ENCODE data around the gene RIT1.

RIT1 gene

DNA sequence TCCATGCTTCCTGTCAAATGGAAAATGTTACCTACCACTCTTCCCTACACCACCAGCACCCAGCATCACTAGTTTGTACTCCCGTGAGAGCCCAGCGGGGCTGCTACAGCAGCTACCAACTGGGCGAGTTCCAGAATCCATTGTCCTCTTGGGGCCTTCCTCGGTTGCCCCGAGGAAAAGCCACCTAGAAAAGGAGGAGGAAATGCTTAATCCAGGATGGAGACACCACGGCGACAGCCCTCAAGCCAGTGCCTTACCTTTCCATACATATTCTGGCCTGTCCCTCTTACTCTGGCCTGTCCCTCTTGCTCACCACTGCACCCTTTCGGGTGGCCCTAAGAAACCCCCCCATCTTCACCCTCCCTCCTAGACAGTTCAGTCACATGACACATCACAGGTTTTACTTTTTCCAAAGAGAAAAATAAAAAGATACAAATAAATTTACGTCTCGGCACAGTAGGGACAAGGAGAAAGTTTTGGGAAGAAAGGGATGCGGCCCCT, 478 bp downstream of the RIT1 start:
- Histone ChIP-seq H3K4me3 (replicated peaks; ENCODE audit: insufficient read depth, low read length) (peak overlapping the region; percentile 58), H3K27ac (replicated peaks) (peak overlapping the region; percentile 65), H3K27me3 (ENCODE audit: insufficient read depth, poor library complexity, severe bottlenecking) (no peaks in the 10 kb centered on the region)
- TF ChIP-seq, protein P1, sequence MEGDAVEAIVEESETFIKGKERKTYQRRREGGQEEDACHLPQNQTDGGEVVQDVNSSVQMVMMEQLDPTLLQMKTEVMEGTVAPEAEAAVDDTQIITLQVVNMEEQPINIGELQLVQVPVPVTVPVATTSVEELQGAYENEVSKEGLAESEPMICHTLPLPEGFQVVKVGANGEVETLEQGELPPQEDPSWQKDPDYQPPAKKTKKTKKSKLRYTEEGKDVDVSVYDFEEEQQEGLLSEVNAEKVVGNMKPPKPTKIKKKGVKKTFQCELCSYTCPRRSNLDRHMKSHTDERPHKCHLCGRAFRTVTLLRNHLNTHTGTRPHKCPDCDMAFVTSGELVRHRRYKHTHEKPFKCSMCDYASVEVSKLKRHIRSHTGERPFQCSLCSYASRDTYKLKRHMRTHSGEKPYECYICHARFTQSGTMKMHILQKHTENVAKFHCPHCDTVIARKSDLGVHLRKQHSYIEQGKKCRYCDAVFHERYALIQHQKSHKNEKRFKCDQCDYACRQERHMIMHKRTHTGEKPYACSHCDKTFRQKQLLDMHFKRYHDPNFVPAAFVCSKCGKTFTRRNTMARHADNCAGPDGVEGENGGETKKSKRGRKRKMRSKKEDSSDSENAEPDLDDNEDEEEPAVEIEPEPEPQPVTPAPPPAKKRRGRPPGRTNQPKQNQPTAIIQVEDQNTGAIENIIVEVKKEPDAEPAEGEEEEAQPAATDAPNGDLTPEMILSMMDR (IDR thresholded peaks at IDR 0.05; ENCODE audit: insufficient read depth, low read length): no peak
- TF ChIP-seq, protein P2, sequence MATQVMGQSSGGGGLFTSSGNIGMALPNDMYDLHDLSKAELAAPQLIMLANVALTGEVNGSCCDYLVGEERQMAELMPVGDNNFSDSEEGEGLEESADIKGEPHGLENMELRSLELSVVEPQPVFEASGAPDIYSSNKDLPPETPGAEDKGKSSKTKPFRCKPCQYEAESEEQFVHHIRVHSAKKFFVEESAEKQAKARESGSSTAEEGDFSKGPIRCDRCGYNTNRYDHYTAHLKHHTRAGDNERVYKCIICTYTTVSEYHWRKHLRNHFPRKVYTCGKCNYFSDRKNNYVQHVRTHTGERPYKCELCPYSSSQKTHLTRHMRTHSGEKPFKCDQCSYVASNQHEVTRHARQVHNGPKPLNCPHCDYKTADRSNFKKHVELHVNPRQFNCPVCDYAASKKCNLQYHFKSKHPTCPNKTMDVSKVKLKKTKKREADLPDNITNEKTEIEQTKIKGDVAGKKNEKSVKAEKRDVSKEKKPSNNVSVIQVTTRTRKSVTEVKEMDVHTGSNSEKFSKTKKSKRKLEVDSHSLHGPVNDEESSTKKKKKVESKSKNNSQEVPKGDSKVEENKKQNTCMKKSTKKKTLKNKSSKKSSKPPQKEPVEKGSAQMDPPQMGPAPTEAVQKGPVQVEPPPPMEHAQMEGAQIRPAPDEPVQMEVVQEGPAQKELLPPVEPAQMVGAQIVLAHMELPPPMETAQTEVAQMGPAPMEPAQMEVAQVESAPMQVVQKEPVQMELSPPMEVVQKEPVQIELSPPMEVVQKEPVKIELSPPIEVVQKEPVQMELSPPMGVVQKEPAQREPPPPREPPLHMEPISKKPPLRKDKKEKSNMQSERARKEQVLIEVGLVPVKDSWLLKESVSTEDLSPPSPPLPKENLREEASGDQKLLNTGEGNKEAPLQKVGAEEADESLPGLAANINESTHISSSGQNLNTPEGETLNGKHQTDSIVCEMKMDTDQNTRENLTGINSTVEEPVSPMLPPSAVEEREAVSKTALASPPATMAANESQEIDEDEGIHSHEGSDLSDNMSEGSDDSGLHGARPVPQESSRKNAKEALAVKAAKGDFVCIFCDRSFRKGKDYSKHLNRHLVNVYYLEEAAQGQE (IDR thresholded peaks at IDR 0.05; ENCODE audit: insufficient replicate concordance, low read depth): no peak
- no peak for TF ChIP-seq GABPA (IDR thresholded peaks at IDR 0.05; ENCODE audit: low read depth)
- no peak for TF ChIP-seq POLR2AphosphoS5 (IDR thresholded peaks at IDR 0.05; ENCODE audit: low read depth)
- no peak for TF ChIP-seq SPI1 (IDR thresholded peaks at IDR 0.05; ENCODE audit: borderline replicate concordance, low read depth)
- DNase-seq (ENCODE audit: low read depth in 1 of 2, low spot score in 1 of 2): peak in 1 of 2 experiments; percentile 7

DNA sequence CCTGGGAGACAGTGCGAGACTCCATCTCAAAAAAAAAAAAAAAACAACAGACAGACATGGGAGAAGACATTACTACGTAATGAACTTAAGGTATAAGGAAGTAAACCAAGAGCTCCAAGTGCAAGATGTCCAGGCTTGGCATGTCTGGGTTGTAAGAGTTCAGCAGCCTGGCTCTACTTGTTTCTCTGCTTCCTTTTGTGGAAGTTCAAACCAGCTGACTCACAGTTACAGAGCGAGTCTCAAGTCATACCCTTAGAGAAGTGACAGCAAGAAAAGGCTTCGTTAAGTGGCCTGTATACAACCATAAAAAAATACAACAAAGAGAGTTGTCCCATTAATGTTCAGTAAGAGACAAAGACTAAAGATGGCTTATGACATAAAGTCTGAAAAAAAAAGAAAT, 1.3 kb downstream of the RIT1 start:
- no peaks in the 10 kb centered on the region for H3K27me3 ChIP-seq (ENCODE audit: insufficient read depth, poor library complexity, severe bottlenecking)
- no peak overlapping the region for H3K4me3 ChIP-seq (replicated peaks; ENCODE audit: insufficient read depth, low read length)
- peak overlapping the region; percentile 65 for H3K27ac ChIP-seq (replicated peaks)
- TF ChIP-seq POLR2AphosphoS5 (IDR thresholded peaks at IDR 0.05; ENCODE audit: low read depth): no peak
- TF ChIP-seq, protein P1 (IDR thresholded peaks at IDR 0.05; ENCODE audit: insufficient read depth, low read length): no peak
- no peak for TF ChIP-seq GABPA (IDR thresholded peaks at IDR 0.05; ENCODE audit: low read depth)
- TF ChIP-seq, protein P2 (IDR thresholded peaks at IDR 0.05; ENCODE audit: insufficient replicate concordance, low read depth): no peak
- no peak for TF ChIP-seq SPI1 (IDR thresholded peaks at IDR 0.05; ENCODE audit: borderline replicate concordance, low read depth)
- DNase-seq (ENCODE audit: low read depth in 1 of 2, low spot score in 1 of 2): peak; percentile 69 to 87

DNA sequence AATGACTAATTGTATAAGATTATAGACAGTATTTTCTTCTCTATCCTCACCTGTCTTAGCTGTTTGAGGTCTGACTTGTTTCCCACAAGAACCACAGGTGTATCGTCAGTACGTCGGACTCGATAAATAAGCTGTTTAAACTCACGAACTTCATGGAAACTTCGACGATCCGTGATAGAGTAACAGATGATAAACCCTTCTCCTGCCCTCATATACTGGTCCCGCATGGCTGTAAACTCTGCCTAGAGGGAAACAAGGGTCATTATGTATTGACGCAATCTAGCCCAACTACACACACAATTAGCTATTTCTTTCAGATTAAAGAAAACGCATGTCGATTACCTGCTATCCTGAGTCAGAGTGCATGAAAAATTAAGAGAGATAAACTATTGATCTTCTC, 6.9 kb downstream of the RIT1 start:
- Histone ChIP-seq H3K4me3 (replicated peaks; ENCODE audit: insufficient read depth, low read length) (no peak overlapping the region), H3K27ac (replicated peaks) (no peak overlapping the region), H3K27me3 (ENCODE audit: insufficient read depth, poor library complexity, severe bottlenecking) (no peaks in the 10 kb centered on the region)
- no peak for DNase-seq (ENCODE audit: low read depth in 1 of 2, low spot score in 1 of 2)
- TF ChIP-seq GABPA (IDR thresholded peaks at IDR 0.05; ENCODE audit: low read depth): no peak

DNA sequence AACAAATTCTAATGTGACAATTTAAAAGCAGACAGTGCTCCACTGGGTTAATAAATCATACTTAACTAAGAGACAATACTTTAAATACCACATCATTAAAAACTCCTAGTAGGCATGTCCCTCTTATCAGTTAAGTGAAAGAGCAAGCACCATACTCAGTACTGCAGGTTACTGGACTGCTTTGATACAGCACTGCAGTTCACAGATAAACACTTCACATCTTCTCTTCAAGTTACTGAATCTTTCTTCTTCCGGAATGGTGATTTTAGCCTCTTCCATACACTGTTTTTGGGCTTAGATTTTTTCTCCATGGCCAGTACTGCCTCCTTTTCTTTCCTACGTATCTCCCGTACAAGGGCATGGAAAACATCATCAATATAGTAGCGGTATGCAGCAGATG, 11.0 kb downstream of the RIT1 start:
- Histone ChIP-seq H3K4me3 (replicated peaks; ENCODE audit: insufficient read depth, low read length) (no peak overlapping the region), H3K27me3 (ENCODE audit: insufficient read depth, poor library complexity, severe bottlenecking) (no peaks in the 10 kb centered on the region), H3K27ac (replicated peaks) (no peak overlapping the region)
- no peak for DNase-seq (ENCODE audit: low read depth in 1 of 2, low spot score in 1 of 2)
- TF ChIP-seq POLR2AphosphoS5 (IDR thresholded peaks at IDR 0.05; ENCODE audit: low read depth) (no peak), SPI1 (IDR thresholded peaks at IDR 0.05; ENCODE audit: borderline replicate concordance, low read depth) (no peak), GABPA (IDR thresholded peaks at IDR 0.05; ENCODE audit: low read depth) (no peak)
- TF ChIP-seq, protein P2 (IDR thresholded peaks at IDR 0.05; ENCODE audit: insufficient replicate concordance, low read depth): no peak
- TF ChIP-seq, protein P1 (IDR thresholded peaks at IDR 0.05; ENCODE audit: insufficient read depth, low read length): no peak
